Epithelial cell of esophagus (primary cell): Measurements from ENCODE around the gene CTNND2.

Experiments
- DNase-seq: peaks from one replicate; pipeline ENCODE4 v3.0.0; 2010; ENCODE audit warnings: low read depth
- H3K4me3 ChIP-seq: 2 replicates; pipeline ENCODE4 v1.5.1; 2011; ENCODE audit warnings: mild to moderate bottlenecking, low read length, control low read depth
- CTCF ChIP-seq: IDR thresholded peaks from 2 replicates; pipeline ENCODE4 v1.5.1; 2011; ENCODE audit warnings: low read depth, mild to moderate bottlenecking, low read length, control low read depth, inconsistent platforms; ENCODE audit not compliant: insufficient read depth; ENCODE audit errors: missing control alignments

Gene CTNND2

GRCh38 chr5:11251247-11251646 lies 653.0 kb downstream of the CTNND2 start:
- no peak for TF ChIP-seq CTCF
- H3K4me3 ChIP-seq: no peak overlapping the region
- peak; percentile 90 for DNase-seq

GRCh38 chr5:11248966-11249365 lies 655.3 kb downstream of the CTNND2 start:
- DNase-seq: no peak
- H3K4me3 ChIP-seq: no peak overlapping the region
- no peak for TF ChIP-seq CTCF

- no peak for TF ChIP-seq CTCF
- no peak overlapping the region for H3K4me3 ChIP-seq
- no peak for DNase-seq
These were observed 657.0 kb downstream of the CTNND2 start for GRCh38 chr5:11247224-11247623.

- TF ChIP-seq CTCF: no peak
- H3K4me3 ChIP-seq: no peak overlapping the region
- DNase-seq: no peak
These were observed 663.7 kb downstream of the CTNND2 start for GRCh38 chr5:11240293-11241190.

GRCh38 chr5:11239261-11240015 lies 664.8 kb downstream of the CTNND2 start:
- no peak for DNase-seq
- no peak overlapping the region for H3K4me3 ChIP-seq
- no peak for TF ChIP-seq CTCF

- H3K4me3 ChIP-seq: no peak overlapping the region
- no peak for DNase-seq
- TF ChIP-seq CTCF: no peak
These were observed 669.7 kb downstream of the CTNND2 start for GRCh38 chr5:11234501-11234911.

GRCh38 chr5:11230890-11231289 lies 673.4 kb downstream of the CTNND2 start:
- DNase-seq: no peak
- no peak overlapping the region for H3K4me3 ChIP-seq
- TF ChIP-seq CTCF: no peak
